Suppressor macrophage (primary cell): ENCODE results near the gene ASPDH.

ENCODE experiments used
- DNase-seq, 4 experiments: peaks; one replicate each; pipeline ENCODE4 v3.0.0-alpha.2; 2020 to 2022
- total RNA-seq, 17 experiments: gene quantifications; one replicate each; lab custom pipeline; 2026; ENCODE audit warnings: mixed read lengths in 6 of 17, inconsistent platforms in 3 of 17; lab: John Stamatoyannopoulos, UW

Gene ASPDH
- 0 to 1.2 (median 0) reads per million in 17 experiments for total RNA-seq

- DNase-seq, result no peak
Observed at GRCh38 chr19:50513746-50514345, at the start of gene ASPDH. Gene ASPDH (minus strand): TSS chr19:50513913. CDS start chr19:50513823, 90 bp downstream.

- no peak for DNase-seq
Observed at GRCh38 chr19:50562996-50563395, 49.3 kb upstream of the ASPDH start.

GRCh38 chr19:50562329-50562728 lies 48.6 kb upstream of the ASPDH start:
- DNase-seq, result no peak

GRCh38 chr19:50559636-50560035 lies 45.9 kb upstream of the ASPDH start:
- no peak for DNase-seq

- no peak for DNase-seq
Observed at GRCh38 chr19:50558449-50558848, 44.7 kb upstream of the ASPDH start.

GRCh38 chr19:50558039-50558438 lies 44.3 kb upstream of the ASPDH start:
- DNase-seq, result no peak

- DNase-seq, result no peak
Observed at GRCh38 chr19:50557009-50557613, 43.4 kb upstream of the ASPDH start.

- peak; percentile 68 to 90 (median 76) for DNase-seq
Observed at GRCh38 chr19:50556282-50557008, 42.7 kb upstream of the ASPDH start.

- DNase-seq, result no peak
Observed at GRCh38 chr19:50555450-50556281, 42.0 kb upstream of the ASPDH start.

GRCh38 chr19:50555033-50555432 lies 41.3 kb upstream of the ASPDH start:
- no peak for DNase-seq

- DNase-seq, result no peak
Observed at GRCh38 chr19:50554212-50554611, 40.5 kb upstream of the ASPDH start.

- no peak for DNase-seq
Observed at GRCh38 chr19:50553134-50553703, 39.5 kb upstream of the ASPDH start.

- DNase-seq, result no peak
Observed at GRCh38 chr19:50552540-50552939, 38.8 kb upstream of the ASPDH start.

GRCh38 chr19:50551715-50552187 lies 38.0 kb upstream of the ASPDH start:
- DNase-seq, result no peak

- DNase-seq, result no peak
Observed at GRCh38 chr19:50551034-50551714, 37.5 kb upstream of the ASPDH start.

GRCh38 chr19:50550594-50550966 lies 36.9 kb upstream of the ASPDH start:
- no peak for DNase-seq

GRCh38 chr19:50549927-50550593 lies 36.3 kb upstream of the ASPDH start:
- no peak for DNase-seq

GRCh38 chr19:50549059-50549926 lies 35.6 kb upstream of the ASPDH start:
- DNase-seq, result no peak

GRCh38 chr19:50548191-50549058 lies 34.7 kb upstream of the ASPDH start:
- no peak for DNase-seq
